SH-SY5Y (cell line): ENCODE measurements around the gene OTOGL.

Source experiments
- GATA2 ChIP-seq: IDR thresholded peaks from 2 replicates; pipeline ENCODE4 v1.6.1; 2011; ENCODE audit warnings: mild to moderate bottlenecking, low read depth, low read length
- GATA3 ChIP-seq: IDR thresholded peaks from 2 replicates; pipeline ENCODE4 v1.6.1; 2011; ENCODE audit warnings: low read depth, mild to moderate bottlenecking, low read length, moderate library complexity

DNA sequence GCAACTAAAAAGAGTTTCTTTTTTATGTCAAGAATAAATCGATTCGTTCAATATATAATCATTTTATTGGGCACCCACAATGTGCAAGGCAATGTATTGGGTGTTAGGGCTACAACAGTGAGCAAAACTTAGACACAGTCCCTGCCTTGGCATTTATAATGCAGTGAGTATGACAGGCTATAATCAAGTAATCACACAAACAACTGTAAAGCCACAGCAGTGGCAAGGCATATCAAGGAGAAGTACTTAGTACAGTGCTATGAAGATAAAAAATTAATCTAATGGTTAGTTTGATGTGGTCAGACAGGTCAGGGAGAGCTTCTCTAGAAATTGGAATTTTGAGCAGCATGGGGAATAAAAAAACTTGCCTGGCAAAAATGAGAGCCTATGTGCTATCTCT lies 39.5 kb upstream of the OTOGL start:
- TF ChIP-seq GATA2 (no peak), GATA3 (no peak)
